ENCODE data around the gene HNRNPA2B1.
"Not testable (repeated sequence)": the region's sequence is repeated elsewhere in the genome, so short reads cannot be mapped to it uniquely, and the experiment has no call there.

Gene HNRNPA2B1

GRCh38 chr7:26183545-26184280 is 16.8 kb downstream of the HNRNPA2B1 start:
- peak; percentile 32 for DNase-seq

- peak; percentile 40 for DNase-seq
These were observed 17.8 kb downstream of the HNRNPA2B1 start for GRCh38 chr7:26182706-26183105.

DNA sequence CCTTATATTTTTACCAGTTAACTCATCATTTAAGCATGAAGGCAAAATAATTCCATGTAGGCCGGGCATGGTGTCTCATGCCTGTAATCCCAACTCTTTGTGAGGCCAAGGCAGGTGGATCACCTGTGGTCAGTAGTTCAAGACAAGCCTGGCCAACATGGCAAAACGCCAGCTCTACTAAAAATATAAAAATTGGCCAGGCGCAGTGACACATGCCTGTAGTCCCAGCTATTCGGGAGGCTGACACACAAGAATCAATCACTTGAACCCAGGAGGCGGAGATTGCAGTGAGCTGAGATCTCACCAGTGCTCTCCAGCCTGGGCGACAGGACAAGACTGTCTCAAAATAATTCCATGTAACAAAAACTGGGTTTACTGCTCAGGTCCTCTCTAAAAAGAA is 18.3 kb downstream of the HNRNPA2B1 start:
- DNase-seq: peak; percentile 21

DNA sequence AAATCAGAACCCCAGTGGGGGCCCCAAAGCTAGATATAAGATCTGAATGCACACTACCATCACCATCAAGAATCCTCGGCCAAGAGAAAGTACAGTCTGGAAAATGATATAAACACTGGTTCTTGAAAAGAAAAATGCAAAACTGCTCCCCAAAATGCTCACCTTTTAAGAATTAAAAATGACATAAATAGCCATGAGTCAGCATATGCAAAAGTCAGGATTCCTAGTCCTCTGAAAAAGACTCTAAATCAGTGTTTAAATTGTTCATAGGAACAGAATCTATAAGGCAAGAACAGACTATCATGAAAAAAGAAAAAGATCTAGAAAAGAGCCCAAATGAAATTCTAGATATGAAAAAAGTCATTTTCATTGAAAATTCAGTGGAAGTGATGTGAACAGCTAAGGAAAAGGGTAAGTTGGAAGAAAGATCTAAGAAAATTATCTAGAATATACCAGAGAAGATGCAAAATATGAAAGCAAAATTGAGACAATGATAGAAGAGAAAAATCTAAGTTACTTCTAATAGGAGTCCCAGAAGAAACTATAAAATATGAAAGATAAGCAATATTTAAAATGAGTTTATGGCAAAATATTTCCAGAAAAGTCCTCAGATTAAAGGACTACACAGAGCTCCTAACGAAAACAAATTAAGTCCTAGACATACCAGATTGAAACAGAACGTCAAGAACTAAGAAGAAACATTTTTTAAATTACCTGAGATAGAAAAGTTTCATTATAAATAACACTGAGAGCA is 18.9 kb downstream of the HNRNPA2B1 start:
- no peak for DNase-seq

GRCh38 chr7:26180792-26181198 is 19.8 kb downstream of the HNRNPA2B1 start:
- DNase-seq: peak; percentile 19

GRCh38 chr7:26179826-26180497 is 20.6 kb downstream of the HNRNPA2B1 start:
- DNase-seq: no peak

- DNase-seq: no peak
These were observed 21.1 kb downstream of the HNRNPA2B1 start for GRCh38 chr7:26179422-26179821.

DNA sequence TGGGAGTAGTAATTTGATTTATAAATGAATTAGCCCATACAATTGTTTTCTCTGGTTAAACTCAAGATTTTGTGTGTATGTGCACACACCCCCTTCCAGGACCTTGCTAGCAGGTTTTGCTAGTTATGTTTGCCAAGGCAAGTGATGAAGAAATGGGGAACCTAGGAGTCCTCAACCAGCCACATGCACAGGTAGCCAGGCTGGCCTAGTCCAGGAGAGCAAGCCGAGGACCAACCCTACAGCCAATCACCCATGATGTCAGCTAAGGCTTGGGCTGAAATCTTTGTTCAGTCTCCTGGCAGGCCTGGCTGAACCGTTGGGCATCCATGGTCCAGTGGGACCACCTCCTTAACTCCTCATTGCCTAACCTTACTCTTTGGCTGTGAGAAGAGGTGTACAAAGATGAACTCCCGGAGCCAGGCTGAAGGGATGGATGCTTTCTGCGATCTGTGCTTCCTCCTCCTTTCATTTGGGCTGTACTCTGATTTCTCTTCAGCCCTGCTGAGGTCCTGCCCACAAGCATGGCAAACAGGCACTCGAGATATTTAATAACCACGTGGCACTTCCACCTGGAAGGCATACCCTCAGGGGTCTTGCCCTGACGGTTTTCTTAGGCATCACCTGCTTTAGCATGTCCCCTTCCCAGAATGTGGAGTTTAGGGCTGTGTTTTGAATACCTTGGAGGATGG is 22.1 kb downstream of the HNRNPA2B1 start:
- no peak for DNase-seq

DNA sequence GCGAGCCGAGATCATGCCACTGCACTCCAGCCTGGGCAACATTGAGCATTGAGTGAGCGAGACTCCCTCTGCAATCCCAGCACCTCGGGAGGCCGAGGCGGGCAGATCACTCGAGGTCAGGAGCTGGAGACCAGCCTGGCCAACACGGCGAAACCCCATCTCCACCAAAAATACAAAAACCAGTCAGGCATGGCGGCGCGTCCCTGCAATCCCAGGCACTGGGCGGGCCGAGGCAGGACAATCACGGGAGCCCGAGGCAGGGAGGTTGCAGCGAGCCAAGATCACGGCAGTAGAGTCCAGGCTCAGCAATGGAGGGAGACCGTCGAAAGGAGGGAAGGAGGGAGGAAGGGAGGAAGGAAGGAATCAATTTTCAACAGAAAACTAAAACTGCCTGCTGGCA is 23.3 kb downstream of the HNRNPA2B1 start:
- DNase-seq: not testable (repeated sequence)

GRCh38 chr7:26176696-26177095 is 23.9 kb downstream of the HNRNPA2B1 start:
- not testable (repeated sequence) for DNase-seq

DNA sequence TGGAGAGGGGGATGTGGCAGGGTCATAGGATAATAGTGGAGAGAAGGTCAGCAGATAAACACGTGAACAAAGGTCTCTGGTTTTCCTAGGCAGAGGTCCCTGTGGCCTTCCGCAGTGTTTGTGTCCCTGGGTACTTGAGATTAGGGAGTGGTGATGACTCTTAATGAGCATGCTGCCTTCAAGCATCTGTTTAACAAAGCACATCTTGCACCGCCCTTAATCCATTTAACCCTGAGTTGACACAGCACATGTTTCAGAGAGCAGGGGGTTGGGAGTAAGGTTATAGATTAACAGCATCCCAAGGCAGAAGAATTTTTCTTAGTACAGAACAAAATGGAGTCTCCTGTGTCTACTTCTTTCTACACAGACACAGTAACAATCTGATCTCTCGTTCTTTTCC is 24.6 kb downstream of the HNRNPA2B1 start:
- DNase-seq: not testable (repeated sequence)

GRCh38 chr7:26172048-26172447 is 28.5 kb downstream of the HNRNPA2B1 start:
- no peak for DNase-seq

GRCh38 chr7:26171601-26172000 is 28.9 kb downstream of the HNRNPA2B1 start:
- DNase-seq: no peak

DNA sequence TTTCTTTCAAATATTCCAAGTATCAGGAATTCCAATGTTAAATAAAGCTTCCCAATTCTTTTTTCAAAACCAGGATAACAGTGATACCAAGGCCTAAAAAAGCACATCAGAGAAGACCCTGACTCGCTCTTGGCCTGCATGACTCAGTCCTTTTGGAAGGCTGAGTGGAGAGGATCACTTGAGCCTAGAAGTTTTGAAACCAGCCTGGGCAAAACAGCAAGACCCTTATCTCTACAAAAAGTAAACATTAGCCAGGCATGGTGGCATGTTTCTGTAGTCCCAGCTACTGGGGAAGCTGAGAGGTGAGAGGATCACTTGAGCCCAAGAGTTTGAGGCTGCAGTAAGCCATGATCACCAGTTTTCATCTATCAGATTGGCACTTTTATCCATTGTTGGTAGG is 29.9 kb downstream of the HNRNPA2B1 start:
- no peak for DNase-seq

DNA sequence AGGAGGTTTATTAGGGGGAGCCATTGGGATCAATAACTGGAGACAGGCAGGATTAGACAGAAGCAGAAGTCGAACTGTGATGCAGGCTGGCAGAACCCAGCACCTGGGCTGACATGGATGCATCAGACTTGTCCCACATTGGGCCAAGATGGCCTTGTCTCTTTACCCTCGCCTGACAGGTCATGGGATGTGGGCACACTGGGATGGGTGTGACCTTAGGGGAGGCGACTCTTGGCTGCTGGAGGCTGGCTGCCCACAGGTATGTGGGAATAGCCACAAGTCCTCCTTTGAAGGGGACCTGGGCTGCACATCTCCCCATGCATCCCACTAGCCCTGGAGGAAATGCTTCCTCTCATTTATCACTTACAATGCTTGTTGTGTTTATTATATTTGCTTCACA is 31.3 kb downstream of the HNRNPA2B1 start:
- no peak for DNase-seq

- DNase-seq: no peak
These were observed 32.0 kb downstream of the HNRNPA2B1 start for GRCh38 chr7:26168458-26169023.

- no peak for DNase-seq
These were observed 33.1 kb downstream of the HNRNPA2B1 start for GRCh38 chr7:26167303-26167934.

GRCh38 chr7:26166684-26167266 is 33.8 kb downstream of the HNRNPA2B1 start:
- no peak for DNase-seq

GRCh38 chr7:26165950-26166683 is 34.4 kb downstream of the HNRNPA2B1 start:
- no peak for DNase-seq

DNA sequence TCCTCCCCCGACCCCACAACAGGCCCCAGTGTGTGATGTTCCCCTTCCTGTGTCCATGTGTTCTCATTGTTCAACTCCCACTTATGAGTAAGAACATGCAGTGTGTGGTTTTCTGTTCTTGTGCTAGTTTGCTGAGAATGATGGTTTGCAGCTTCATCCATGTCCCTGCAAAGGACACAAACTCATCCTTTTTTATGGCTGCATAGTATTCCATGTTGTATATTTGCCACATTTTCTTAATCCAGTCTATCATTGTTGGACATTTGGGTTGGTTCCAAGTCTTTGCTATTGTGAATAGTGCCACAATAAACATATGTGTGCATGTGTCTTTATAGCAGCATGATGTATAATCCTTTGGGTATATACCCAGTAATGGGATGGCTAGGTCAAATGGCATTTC is 36.7 kb downstream of the HNRNPA2B1 start:
- not testable (repeated sequence) for DNase-seq

DNA sequence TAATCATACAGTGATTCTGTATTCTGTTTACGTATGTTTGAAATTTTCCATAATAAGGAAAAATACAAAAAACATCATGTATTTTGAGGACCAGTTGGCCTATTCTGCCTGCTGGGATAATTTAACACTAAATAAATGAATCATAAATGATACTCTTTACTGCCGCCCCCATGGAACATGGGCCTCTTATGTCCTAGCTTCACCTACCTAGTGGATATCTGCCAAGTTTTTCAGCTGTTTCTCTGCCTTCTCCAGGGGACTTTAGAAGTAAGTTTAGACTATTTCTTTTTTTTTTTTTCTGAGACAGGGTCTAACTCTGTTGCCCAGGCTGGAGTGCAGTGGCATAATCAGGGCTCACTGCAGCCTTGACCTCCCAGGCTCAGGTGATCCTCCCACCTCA is 38.1 kb downstream of the HNRNPA2B1 start:
- no peak for DNase-seq

Data from NCI-H69 (cell line).